ENCODE data around the gene SLC11A2. TPM values are rescaled to one million over a fixed set of nuclear protein-coding genes. Genes with fewer than 3 reads are reported as not detected.

The SLC11A2 gene
- total RNA-seq, 2 donors from 2014 or later = 61.8 to 64.5 TPM

GRCh38 chr12:51011955-51012354 is 14.2 kb downstream of the SLC11A2 start:
- DNase-seq (ENCODE audit: low spot score) = no peak
- no peaks in the 10 kb centered on the region for H3K27me3 ChIP-seq (replicated peaks; ENCODE audit: insufficient read depth)
- H3K9me3 ChIP-seq = no peaks in the 10 kb centered on the region
- intact Hi-C loops (cut with DNase I) = no loop called here
- no peaks in the 10 kb centered on the region for H3K36me3 ChIP-seq
- H3K4me1 ChIP-seq (replicated peaks) = no peaks in the 10 kb centered on the region
- TF ChIP-seq POLR2A (IDR thresholded peaks at IDR 0.05) = no peak
- no peak for TF ChIP-seq POLR2AphosphoS5 (IDR thresholded peaks at IDR 0.05)
- TF ChIP-seq CTCF (IDR thresholded peaks at IDR 0.05) = no peak
- 74% methylated on average over 4 of the region's 4 CpGs for whole genome bisulfite sequencing
- H3K27ac ChIP-seq = no peak overlapping the region
- no peak overlapping the region for H3K4me3 ChIP-seq

- DNase-seq (ENCODE audit: low spot score) = peak; percentile 71
- Histone ChIP-seq H3K36me3 (no peaks in the 10 kb centered on the region), H3K27ac (peak overlapping the region; percentile 33 to 66), H3K9me3 (no peaks in the 10 kb centered on the region), H3K4me1 (replicated peaks) (peaks cover 5% of the 10 kb centered on the region), H3K4me3 (no peak overlapping the region), H3K27me3 (replicated peaks; ENCODE audit: insufficient read depth) (no peaks in the 10 kb centered on the region)
- TF ChIP-seq CTCF (IDR thresholded peaks at IDR 0.05) (no peak), POLR2AphosphoS5 (IDR thresholded peaks at IDR 0.05) (peak; percentile 78), POLR2A (IDR thresholded peaks at IDR 0.05) (no peak)
- WGBS = 42% methylated on average over 8 of the region's 8 CpGs
- intact Hi-C loops (cut with DNase I) = no loop called here
These were observed 17.1 kb downstream of the SLC11A2 start for GRCh38 chr12:51009056-51009440.

- WGBS = 100% methylated on average over 1 of the region's 1 CpG
- peak overlapping the region; percentile 33 to 66 for H3K27ac ChIP-seq
These were observed 17.7 kb downstream of the SLC11A2 start for GRCh38 chr12:51008329-51009055.

GRCh38 chr12:51005671-51006070 is 20.5 kb downstream of the SLC11A2 start:
- Histone ChIP-seq H3K4me1 (replicated peaks) (peaks cover 5% of the 10 kb centered on the region), H3K27me3 (replicated peaks; ENCODE audit: insufficient read depth) (no peaks in the 10 kb centered on the region), H3K27ac (peak overlapping the region; percentile 20 to 65), H3K9me3 (no peaks in the 10 kb centered on the region), H3K36me3 (no peaks in the 10 kb centered on the region), H3K4me3 (no peak overlapping the region)
- 49% methylated on average over 3 of the region's 3 CpGs for WGBS
- TF ChIP-seq POLR2AphosphoS5 (IDR thresholded peaks at IDR 0.05) (peak; percentile 60), CTCF (IDR thresholded peaks at IDR 0.05) (no peak), POLR2A (IDR thresholded peaks at IDR 0.05) (no peak)
- DNase-seq (ENCODE audit: low spot score) = peak; percentile 59
- intact Hi-C loops (cut with DNase I) = no loop called here

More at GRCh38 chr12:51008329-51009055, 17.7 kb downstream of the SLC11A2 start:
- Histone ChIP-seq H3K9me3 (no peaks in the 10 kb centered on the region), H3K4me3 (no peak overlapping the region), H3K36me3 (no peaks in the 10 kb centered on the region), H3K27me3 (replicated peaks; ENCODE audit: insufficient read depth) (no peaks in the 10 kb centered on the region), H3K4me1 (replicated peaks) (peaks cover 5% of the 10 kb centered on the region)
- DNase-seq (ENCODE audit: low spot score) = no peak
- intact Hi-C loops (cut with DNase I) = no loop called here
- TF ChIP-seq CTCF (IDR thresholded peaks at IDR 0.05) (no peak), POLR2A (IDR thresholded peaks at IDR 0.05) (no peak), POLR2AphosphoS5 (IDR thresholded peaks at IDR 0.05) (no peak)

- H3K27ac ChIP-seq = peak overlapping the region in 1 of 2 donors; percentile 65
- H3K9me3 ChIP-seq = no peaks in the 10 kb centered on the region
- DNase-seq (ENCODE audit: low spot score) = no peak
- no peak for TF ChIP-seq CTCF (IDR thresholded peaks at IDR 0.05)
- no peak for TF ChIP-seq POLR2A (IDR thresholded peaks at IDR 0.05)
- TF ChIP-seq POLR2AphosphoS5 (IDR thresholded peaks at IDR 0.05) = no peak
- no peaks in the 10 kb centered on the region for H3K36me3 ChIP-seq
- WGBS = 92% methylated on average over 3 of the region's 3 CpGs
- H3K4me3 ChIP-seq = no peak overlapping the region
- peaks cover 5% of the 10 kb centered on the region for H3K4me1 ChIP-seq (replicated peaks)
- no peaks in the 10 kb centered on the region for H3K27me3 ChIP-seq (replicated peaks; ENCODE audit: insufficient read depth)
- intact Hi-C loops (cut with DNase I) = no loop called here
These were observed 21.2 kb downstream of the SLC11A2 start for GRCh38 chr12:51005030-51005429.
